Activated T-helper 1 cell treated with anti-CD3 and anti-CD28 coated beads, Interleukin-12 subunit alpha, Interleukin-12 subunit beta, Interleukin-2, Interleukin-4 antibody, amounts not matched to agents 30 ng/mL and 10 ng/mL and 1 ng/mL, durations not matched to agents 14 hours and 24 hours and 36 hours (primary cell): ENCODE data around the gene KCTD21. TPM values are rescaled to one million over a fixed set of nuclear protein-coding genes. Genes with fewer than 3 reads are reported as not detected.
A peak's percentile ranks its signal among the peaks of the same experiment; 100 is the strongest.
"Not testable (repeated sequence)": the region's sequence is repeated elsewhere in the genome, so short reads cannot be mapped to it uniquely, and the experiment has no call there.

Experiments
- DNase-seq: peaks from one replicate; pipeline ENCODE4 v3.0.0; 2021; ENCODE audit warnings: low spot score
- H3K27ac Mint-ChIP-seq: one replicate; pipeline ENCODE4 v1.8.0; 2021; ENCODE audit warnings: mild to moderate bottlenecking, mixed read lengths
- H3K27me3 Mint-ChIP-seq: one replicate; pipeline ENCODE4 v1.8.0; 2022; ENCODE audit warnings: mild to moderate bottlenecking, moderate library complexity, mixed read lengths; ENCODE audit not compliant: insufficient read depth
- H3K36me3 Mint-ChIP-seq: one replicate; pipeline ENCODE4 v1.8.0; 2021; ENCODE audit warnings: low read depth, mixed read lengths
- H3K4me1 Mint-ChIP-seq: one replicate; pipeline ENCODE4 v1.8.0; 2021; ENCODE audit warnings: low read depth, mixed read lengths
- H3K4me3 Mint-ChIP-seq: one replicate; pipeline ENCODE4 v1.8.0; 2021; ENCODE audit warnings: mild to moderate bottlenecking, moderate library complexity, mixed read lengths
- H3K9me3 Mint-ChIP-seq: one replicate; pipeline ENCODE4 v1.8.0; 2021; ENCODE audit warnings: mixed read lengths
- intact Hi-C: fragments of 100-400 bp; cut with micrococcal nuclease; formaldehyde crosslinking; loops from one replicate; pipeline ENCODE4 v1.15.1; 2024
- total RNA-seq: library from RNA; stranded (reverse); gene quantifications from 2 replicates; pipeline ENCODE4 v1.2.3, GENCODE V29; 2022

Gene KCTD21
- total RNA-seq = 10.7 and 12.0 TPM in 2 replicates

- DNase-seq = peak; percentile 93
- H3K4me1 Mint-ChIP-seq = peaks cover 57% of the 10 kb centered on the region
These were observed at the start of gene KCTD21, which contains the start of gene USP35 for GRCh38 chr11:78188286-78189173. Gene KCTD21, minus strand, starts transcription at chr11:78188626. Its CDS starts 14,072 bp downstream, at chr11:78174554. Gene USP35, plus strand, starts transcription at chr11:78188919. Its CDS starts 7,327 bp downstream, at chr11:78196246.

GRCh38 chr11:78237293-78238046 lies 49.0 kb upstream of the KCTD21 start:
- peaks cover 2% of the 10 kb centered on the region for H3K4me1 Mint-ChIP-seq
- no peak overlapping the region for H3K27ac Mint-ChIP-seq
- no peaks in the 10 kb centered on the region for H3K27me3 Mint-ChIP-seq
- peaks cover 50% of the 10 kb centered on the region for H3K36me3 Mint-ChIP-seq
- intact Hi-C loops = no loop called here
- peaks cover 43% of the 10 kb centered on the region for H3K9me3 Mint-ChIP-seq
- no peak for DNase-seq
- no peak overlapping the region for H3K4me3 Mint-ChIP-seq

More at GRCh38 chr11:78188286-78189173, at the start of gene KCTD21, which contains the start of gene USP35:
- intact Hi-C loops = loop anchor here (1.0 to 2.0 kb wide), 15 partner anchors 14 to 551 kb away; partner anchors contain the start of genes ALG8, CLNS1A, GAB2 and INTS4
- Mint-ChIP-seq H3K27ac (peak within 1 kb of the TSS; percentile 100), H3K36me3 (peaks cover 27% of the 10 kb centered on the region), H3K9me3 (no peaks in the 10 kb centered on the region), H3K4me3 (peak within 1 kb of the TSS; percentile 99), H3K27me3 (no peaks in the 10 kb centered on the region)

DNA sequence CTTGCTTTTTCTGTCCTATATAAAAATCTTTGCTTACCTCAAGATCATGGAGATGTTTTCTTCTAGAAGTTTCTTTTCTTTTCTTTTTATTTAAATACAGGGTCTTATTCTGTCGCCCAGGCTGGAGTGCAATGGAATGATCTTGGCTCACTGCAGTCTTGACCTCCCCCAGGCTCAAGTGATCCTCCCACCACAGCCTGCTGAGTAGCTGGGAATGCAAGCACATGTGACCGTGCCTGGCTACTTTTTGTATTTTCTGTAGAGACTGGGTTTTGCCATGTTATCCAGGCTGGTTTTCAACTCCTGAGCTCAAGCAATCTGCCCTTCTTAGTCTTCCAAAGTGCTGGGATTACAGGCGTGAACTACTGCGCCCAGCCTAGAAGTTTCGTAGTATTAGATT lies 45.6 kb upstream of the KCTD21 start:
- H3K27me3 Mint-ChIP-seq = no peaks in the 10 kb centered on the region
- DNase-seq = no peak
- intact Hi-C loops = no loop called here
- H3K27ac Mint-ChIP-seq = no peak overlapping the region
- H3K9me3 Mint-ChIP-seq = peaks cover 19% of the 10 kb centered on the region
- peaks cover 33% of the 10 kb centered on the region for H3K4me1 Mint-ChIP-seq
- H3K4me3 Mint-ChIP-seq = no peak overlapping the region
- peaks cover 42% of the 10 kb centered on the region for H3K36me3 Mint-ChIP-seq

- H3K36me3 Mint-ChIP-seq = peaks cover 44% of the 10 kb centered on the region
- H3K27me3 Mint-ChIP-seq, intact Hi-C loops, H3K4me3 Mint-ChIP-seq, DNase-seq, H3K27ac Mint-ChIP-seq: not testable (repeated sequence)
- peaks cover 42% of the 10 kb centered on the region for H3K4me1 Mint-ChIP-seq
- peaks cover 13% of the 10 kb centered on the region for H3K9me3 Mint-ChIP-seq
These were observed 44.6 kb upstream of the KCTD21 start for GRCh38 chr11:78233046-78233445.

- H3K36me3 Mint-ChIP-seq = peaks cover 35% of the 10 kb centered on the region
These were observed 43.6 kb upstream of the KCTD21 start for GRCh38 chr11:78231962-78232501.

GRCh38 chr11:78230161-78230877 lies 41.9 kb upstream of the KCTD21 start:
- intact Hi-C loops = no loop called here
- Mint-ChIP-seq H3K27me3 (no peaks in the 10 kb centered on the region), H3K9me3 (no peaks in the 10 kb centered on the region), H3K36me3 (peaks cover 33% of the 10 kb centered on the region), H3K4me1 (peaks cover 63% of the 10 kb centered on the region), H3K27ac (peak overlapping the region; percentile 6), H3K4me3 (no peak overlapping the region)
- no peak for DNase-seq

More at GRCh38 chr11:78231962-78232501, 43.6 kb upstream of the KCTD21 start:
- H3K9me3 Mint-ChIP-seq = peaks cover 5% of the 10 kb centered on the region
- H3K27me3 Mint-ChIP-seq = no peaks in the 10 kb centered on the region
- peaks cover 52% of the 10 kb centered on the region for H3K4me1 Mint-ChIP-seq
- no peak overlapping the region for H3K4me3 Mint-ChIP-seq
- intact Hi-C loops = no loop called here
- H3K27ac Mint-ChIP-seq = no peak overlapping the region
- DNase-seq = no peak

DNA sequence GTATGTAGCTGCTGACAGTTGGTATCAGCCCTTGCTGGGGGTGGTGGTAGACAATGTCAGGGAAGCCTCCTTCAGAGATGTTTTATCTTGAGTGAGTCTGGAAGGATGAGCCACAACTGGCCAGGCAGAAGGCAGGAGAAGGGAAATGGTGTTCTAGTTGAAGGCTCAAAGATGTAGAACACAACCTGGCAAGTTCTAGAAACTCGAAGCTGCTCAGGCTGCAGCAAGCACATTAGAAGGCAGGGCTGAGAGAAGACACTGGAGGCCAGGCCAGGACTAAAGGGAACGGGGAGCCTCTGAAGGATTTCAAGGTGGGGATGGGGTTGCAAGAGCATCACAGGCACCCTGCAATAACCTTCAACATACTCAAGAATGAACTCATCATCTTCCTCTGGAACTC lies 40.7 kb upstream of the KCTD21 start:
- Mint-ChIP-seq H3K4me1 (peaks cover 73% of the 10 kb centered on the region), H3K27me3 (no peaks in the 10 kb centered on the region), H3K27ac (no peak overlapping the region), H3K36me3 (peaks cover 41% of the 10 kb centered on the region), H3K9me3 (no peaks in the 10 kb centered on the region), H3K4me3 (no peak overlapping the region)
- no peak for DNase-seq
- intact Hi-C loops = loop anchor here (2.0 to 5.0 kb wide), 2 partner anchors 62 to 113 kb away; no protein-coding TSS in a partner anchor

DNA sequence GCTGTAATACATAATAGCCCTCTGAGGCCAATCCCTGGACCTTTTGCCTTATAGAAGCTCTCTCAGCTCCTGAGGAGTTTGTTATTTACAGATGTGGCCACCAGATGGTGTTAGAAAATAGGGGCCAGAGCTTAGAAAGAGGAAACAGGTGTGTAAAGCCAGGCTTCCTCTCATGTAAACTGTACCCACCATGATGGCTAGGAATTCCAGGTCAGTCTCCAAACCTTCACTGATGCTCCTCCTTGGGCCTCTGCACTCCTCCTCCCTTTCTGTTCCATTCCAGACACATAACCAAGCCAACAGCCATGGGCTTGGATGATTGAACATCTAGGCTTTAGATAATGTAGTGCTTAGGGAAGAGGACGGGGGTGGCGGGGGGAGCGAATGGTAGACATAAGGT lies 40.0 kb upstream of the KCTD21 start:
- H3K9me3 Mint-ChIP-seq = no peaks in the 10 kb centered on the region
- H3K4me1 Mint-ChIP-seq = peaks cover 75% of the 10 kb centered on the region
- no peak overlapping the region for H3K4me3 Mint-ChIP-seq
- H3K36me3 Mint-ChIP-seq = peaks cover 43% of the 10 kb centered on the region
- DNase-seq = peak; percentile 21
- H3K27me3 Mint-ChIP-seq = no peaks in the 10 kb centered on the region
- no peak overlapping the region for H3K27ac Mint-ChIP-seq
- intact Hi-C loops = loop anchor here (1.0 to 5.0 kb wide), 5 partner anchors 62 to 336 kb away; partner anchors contain the start of gene GAB2

- H3K4me3 Mint-ChIP-seq = no peak overlapping the region
- H3K36me3 Mint-ChIP-seq = peaks cover 45% of the 10 kb centered on the region
- no peak for DNase-seq
- H3K27ac Mint-ChIP-seq = peak overlapping the region; percentile 89
- H3K4me1 Mint-ChIP-seq = peaks cover 77% of the 10 kb centered on the region
- H3K9me3 Mint-ChIP-seq = no peaks in the 10 kb centered on the region
- H3K27me3 Mint-ChIP-seq = no peaks in the 10 kb centered on the region
- intact Hi-C loops = loop anchor here (1.0 to 5.0 kb wide), 9 partner anchors 25 to 415 kb away; partner anchors contain the start of genes ALG8, GAB2, KCTD21 and USP35
These were observed 39.5 kb upstream of the KCTD21 start for GRCh38 chr11:78227921-78228320.

GRCh38 chr11:78226684-78227680 lies 38.6 kb upstream of the KCTD21 start:
- DNase-seq = no peak
- peaks cover 71% of the 10 kb centered on the region for H3K4me1 Mint-ChIP-seq

GRCh38 chr11:78224906-78225420 lies 36.5 kb upstream of the KCTD21 start:
- Mint-ChIP-seq H3K4me1 (peaks cover 68% of the 10 kb centered on the region), H3K27me3 (no peaks in the 10 kb centered on the region), H3K9me3 (no peaks in the 10 kb centered on the region), H3K27ac (peak overlapping the region; percentile 24), H3K4me3 (no peak overlapping the region), H3K36me3 (peaks cover 45% of the 10 kb centered on the region)
- DNase-seq = no peak
- intact Hi-C loops = loop anchor here (5.0 kb wide), 1 partner anchor 117 kb away; no protein-coding TSS in a partner anchor

More at GRCh38 chr11:78226684-78227680, 38.6 kb upstream of the KCTD21 start:
- Mint-ChIP-seq H3K27ac (peak overlapping the region; percentile 89), H3K36me3 (peaks cover 39% of the 10 kb centered on the region), H3K27me3 (no peaks in the 10 kb centered on the region), H3K9me3 (no peaks in the 10 kb centered on the region), H3K4me3 (peak overlapping the region; percentile 4)
- intact Hi-C loops = loop anchor here (1.0 to 5.0 kb wide), 5 partner anchors 24 to 416 kb away; partner anchors contain the start of genes ALG8, KCTD21 and USP35
